ENCODE measurements around the gene AMD1.
"Not testable (repeated sequence)": the region's sequence is repeated elsewhere in the genome, so short reads cannot be mapped to it uniquely, and the experiment has no call there.

Gene AMD1

GRCh38 chr6:110878751-110879522 is 4.4 kb downstream of the AMD1 start:
- DNase-seq: no peak

- no peak for DNase-seq
Measured at GRCh38 chr6:110880651-110881050, 6.1 kb downstream of the AMD1 start.

GRCh38 chr6:110881546-110882273 is 7.1 kb downstream of the AMD1 start:
- DNase-seq: no peak

GRCh38 chr6:110882274-110882619 is 7.7 kb downstream of the AMD1 start:
- no peak for DNase-seq

GRCh38 chr6:110882824-110883554 is 8.4 kb downstream of the AMD1 start:
- no peak for DNase-seq

- DNase-seq: no peak
Measured at GRCh38 chr6:110884321-110884720, 9.7 kb downstream of the AMD1 start.

GRCh38 chr6:110885526-110885925 is 10.9 kb downstream of the AMD1 start:
- DNase-seq: no peak

- no peak for DNase-seq
Measured at GRCh38 chr6:110886555-110887167, 12.1 kb downstream of the AMD1 start.

GRCh38 chr6:110890288-110890687 is 15.7 kb downstream of the AMD1 start:
- DNase-seq: no peak

GRCh38 chr6:110895907-110896608 is 21.5 kb downstream of the AMD1 start:
- no peak for DNase-seq

- DNase-seq: no peak
Measured at GRCh38 chr6:110897433-110897832, 22.8 kb downstream of the AMD1 start.

- no peak for DNase-seq
Measured at GRCh38 chr6:110898111-110898510, 23.5 kb downstream of the AMD1 start.

GRCh38 chr6:110900028-110900598 is 25.5 kb downstream of the AMD1 start:
- DNase-seq: no peak

- not testable (repeated sequence) for DNase-seq
Measured at GRCh38 chr6:110901601-110902000, 27.0 kb downstream of the AMD1 start.

GRCh38 chr6:110902091-110902490 is 27.5 kb downstream of the AMD1 start:
- no peak for DNase-seq

- not testable (repeated sequence) for DNase-seq
Measured at GRCh38 chr6:110906273-110906672, 31.7 kb downstream of the AMD1 start.

- DNase-seq: no peak
Measured at GRCh38 chr6:110930781-110931180, 56.2 kb downstream of the AMD1 start.

GRCh38 chr6:110933912-110934311 is 59.3 kb downstream of the AMD1 start:
- DNase-seq: no peak

- no peak for DNase-seq
Measured at GRCh38 chr6:110934381-110934898, 59.9 kb downstream of the AMD1 start.

GRCh38 chr6:110935171-110935570 is 60.6 kb downstream of the AMD1 start:
- DNase-seq: no peak

GRCh38 chr6:110938171-110938570 is 63.6 kb downstream of the AMD1 start:
- DNase-seq: no peak
